ENCODE data around the gene EPHA2.
"Not testable (repeated sequence)": the region's sequence is repeated elsewhere in the genome, so short reads cannot be mapped to it uniquely, and the experiment has no call there.

The EPHA2 gene

DNA sequence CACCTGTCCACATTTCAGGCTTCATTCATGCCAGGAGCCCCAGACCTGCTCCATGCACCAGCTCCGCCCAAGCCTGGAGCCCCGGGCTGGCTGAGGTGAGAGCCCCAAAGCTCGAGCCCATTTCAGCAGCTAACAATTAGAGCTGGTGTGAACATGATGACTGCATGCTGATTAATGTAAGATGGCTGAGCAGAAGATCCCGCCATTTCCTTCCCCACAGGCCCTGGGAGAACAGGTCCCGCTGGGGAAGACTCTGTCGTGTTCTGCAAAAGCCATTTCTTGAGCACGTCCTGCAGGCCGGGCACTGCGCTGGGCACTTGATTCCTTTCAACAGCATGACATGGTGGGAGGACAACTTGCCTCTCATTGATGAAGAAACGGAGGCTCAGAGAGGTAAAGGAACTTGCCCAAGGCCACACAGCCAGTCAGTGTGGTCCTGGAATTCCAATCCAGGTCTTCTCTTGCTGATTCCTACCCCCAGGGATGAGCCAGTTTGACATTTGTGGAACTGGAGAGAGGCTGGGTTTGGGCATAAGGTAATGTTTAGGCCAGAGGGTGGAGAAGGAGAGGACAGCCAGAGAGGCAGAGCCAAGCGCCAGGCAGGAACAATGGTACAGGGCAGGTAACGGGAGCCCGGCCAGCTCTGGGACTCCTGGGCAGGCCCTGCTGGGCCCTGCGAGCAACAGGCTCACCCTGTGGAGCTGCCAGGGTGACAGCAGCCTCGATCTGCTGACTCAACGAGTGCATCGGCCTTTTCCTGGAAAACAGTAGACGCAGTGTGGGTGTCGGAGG lies 28.1 kb upstream of the EPHA2 start:
- no peak for DNase-seq

- no peak for DNase-seq
Observed at GRCh38 chr1:16183179-16183578, 27.3 kb upstream of the EPHA2 start.

GRCh38 chr1:16181887-16182719 lies 26.2 kb upstream of the EPHA2 start:
- peak; percentile 65 for DNase-seq

- no peak for DNase-seq
Observed at GRCh38 chr1:16180291-16180824, 24.5 kb upstream of the EPHA2 start.

GRCh38 chr1:16178596-16179497 lies 23.0 kb upstream of the EPHA2 start:
- no peak for DNase-seq

DNA sequence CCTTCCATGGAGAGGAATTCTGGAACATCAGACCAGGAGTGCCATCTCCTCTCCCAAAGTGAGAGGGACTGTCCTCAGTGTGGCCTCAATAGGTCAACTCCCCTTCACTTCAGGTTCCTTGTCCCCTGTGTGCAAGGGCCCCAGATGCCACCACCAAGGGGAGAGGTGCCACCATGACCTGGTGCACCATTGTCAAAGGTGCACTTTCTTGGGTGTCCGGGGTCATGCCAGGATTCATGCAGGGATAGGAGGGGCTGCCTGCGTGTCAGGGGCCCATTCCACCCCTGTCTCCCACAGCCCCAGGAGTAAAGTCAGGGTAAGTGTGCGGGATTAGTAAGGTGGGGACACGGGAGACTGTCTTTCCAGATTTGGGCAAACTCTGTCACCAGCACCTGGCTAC lies 21.4 kb upstream of the EPHA2 start:
- no peak for DNase-seq

DNA sequence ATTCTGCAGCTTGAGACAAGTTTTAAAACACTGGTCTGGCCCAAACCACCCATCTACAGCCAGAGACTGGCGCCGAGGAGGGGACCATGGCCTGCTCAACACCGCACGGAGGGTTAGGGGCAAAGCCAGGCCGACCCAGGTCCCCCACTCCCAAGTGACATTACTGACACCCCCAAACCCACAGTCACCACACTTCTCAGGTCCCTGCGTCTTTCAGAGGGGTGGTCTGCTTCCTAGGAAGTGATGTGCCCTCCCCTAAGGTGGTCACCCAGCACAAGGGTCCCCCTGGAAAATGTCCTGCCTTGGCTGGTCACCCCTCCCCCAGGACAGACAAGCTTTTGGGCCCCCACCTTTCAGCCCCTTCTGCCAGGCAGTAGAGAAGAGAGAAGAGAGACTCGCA lies 20.8 kb upstream of the EPHA2 start:
- no peak for DNase-seq

DNA sequence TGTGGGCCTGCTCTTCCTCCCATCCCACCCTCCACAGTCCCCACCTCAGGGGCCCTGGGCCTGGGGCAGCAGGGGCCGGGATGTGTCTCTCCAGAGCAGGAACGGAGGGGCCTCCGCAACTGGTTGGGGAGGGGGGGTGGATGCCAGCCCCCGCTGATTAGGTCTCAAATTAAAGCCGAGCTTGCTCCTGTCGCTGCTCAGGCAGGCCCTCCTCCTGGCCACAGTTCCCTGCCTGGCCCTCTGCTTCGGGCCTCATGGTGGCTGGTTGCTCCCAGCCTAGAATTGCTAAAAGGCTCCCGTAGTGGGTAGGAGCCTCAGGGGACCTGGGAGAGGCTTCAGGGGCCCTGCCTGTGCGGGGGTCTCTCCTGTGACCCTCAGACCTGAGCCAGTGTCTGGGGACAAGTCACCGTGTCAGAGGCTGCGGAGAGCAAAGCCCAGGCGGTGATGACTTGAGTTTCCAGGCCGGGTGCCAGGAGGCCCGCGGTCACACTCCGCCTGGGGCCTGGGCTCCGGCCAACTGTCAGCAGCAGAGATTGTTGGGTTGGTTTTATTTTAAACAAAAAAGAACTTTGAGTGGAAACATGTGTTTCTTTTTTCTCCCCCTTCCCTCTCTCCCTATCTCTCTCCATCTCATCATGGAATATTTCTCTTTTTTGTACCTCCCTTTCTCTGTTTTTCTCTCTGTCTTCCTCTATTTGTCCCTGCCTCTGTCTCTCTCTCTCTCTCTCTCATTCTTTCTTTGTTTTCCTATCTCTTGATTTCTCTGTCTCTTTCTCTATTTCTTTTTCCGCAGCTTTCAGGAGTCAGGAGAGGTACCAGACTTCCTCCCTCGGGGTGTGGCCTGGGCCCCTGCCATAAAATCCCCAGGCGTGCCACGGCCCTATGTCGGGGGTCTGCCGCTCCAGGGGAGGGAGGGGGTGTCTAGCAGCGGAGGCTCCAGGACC lies 20.0 kb upstream of the EPHA2 start:
- DNase-seq: peak; percentile 69

GRCh38 chr1:16174886-16175598 lies 19.2 kb upstream of the EPHA2 start:
- DNase-seq: peak; percentile 66

GRCh38 chr1:16174261-16174868 lies 18.5 kb upstream of the EPHA2 start:
- no peak for DNase-seq

GRCh38 chr1:16173447-16174260 lies 17.8 kb upstream of the EPHA2 start:
- DNase-seq: no peak

DNA sequence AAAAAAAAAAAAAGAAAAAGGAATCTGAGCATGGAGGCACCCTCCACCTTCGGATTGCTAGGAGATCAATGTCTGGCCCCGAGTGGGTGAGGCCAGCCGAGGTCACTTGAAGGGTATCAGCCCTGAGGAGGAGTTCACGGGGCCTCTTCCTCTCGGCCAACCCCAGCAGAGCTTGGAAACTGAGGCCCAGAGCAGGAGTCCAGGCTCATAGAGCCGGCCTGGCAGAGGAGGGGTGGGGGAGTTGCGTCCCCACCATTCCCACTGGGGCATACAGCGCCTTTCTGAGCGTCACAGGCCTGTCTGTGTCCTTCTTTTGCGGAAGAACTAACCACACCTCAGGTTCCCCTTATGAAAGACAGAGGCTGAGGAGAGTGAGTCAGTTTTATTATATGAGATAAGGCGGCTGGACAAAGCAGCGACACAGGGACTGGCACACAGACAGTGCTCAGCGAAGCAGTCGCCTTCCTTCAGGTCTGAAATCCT lies 17.1 kb upstream of the EPHA2 start:
- no peak for DNase-seq

- no peak for DNase-seq
Observed at GRCh38 chr1:16172218-16172830, 16.5 kb upstream of the EPHA2 start.

- no peak for DNase-seq
Observed at GRCh38 chr1:16171314-16172151, 15.7 kb upstream of the EPHA2 start.

- DNase-seq: no peak
Observed at GRCh38 chr1:16170283-16170673, 14.4 kb upstream of the EPHA2 start.

- DNase-seq: no peak
Observed at GRCh38 chr1:16168622-16169360, 12.9 kb upstream of the EPHA2 start.

DNA sequence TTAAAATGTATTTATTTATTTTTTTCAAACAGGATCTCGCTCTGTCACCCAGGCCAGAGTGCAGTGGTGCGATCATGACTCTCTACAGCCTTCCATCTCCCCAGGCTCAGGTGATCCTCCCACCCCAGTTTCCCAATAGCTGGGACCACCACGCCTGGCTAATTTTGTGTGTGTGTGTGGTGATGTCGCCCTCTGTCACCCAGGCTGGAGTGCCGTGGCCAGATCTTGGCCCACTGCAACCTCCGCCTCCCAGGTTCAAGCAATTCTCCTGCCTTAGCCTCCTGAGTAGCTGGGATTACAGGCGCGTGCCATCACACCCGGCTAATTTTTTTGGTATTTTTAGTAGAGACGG lies 12.3 kb upstream of the EPHA2 start:
- DNase-seq: not testable (repeated sequence)
